Activated naive CD4-positive, alpha-beta T cell (primary cell): Measurements from ENCODE around the gene SEMA3B.
A peak's percentile ranks its signal among the peaks of the same experiment; 100 is the strongest.
"Not testable (repeated sequence)": the region's sequence is repeated elsewhere in the genome, so short reads cannot be mapped to it uniquely, and the experiment has no call there.

Experiments
- DNase-seq, 4 experiments: peaks; one replicate each; lab custom pipeline; 2025; lab: John Stamatoyannopoulos, UW

Gene SEMA3B

GRCh38 chr3:50258979-50259378, 10.0 kb upstream of the SEMA3B start:
- DNase-seq = no peak

GRCh38 chr3:50259432-50260026, 9.4 kb upstream of the SEMA3B start:
- DNase-seq = no peak

- DNase-seq = peak; percentile 55 to 75 (median 63)
Measured at GRCh38 chr3:50260027-50260941, 8.7 kb upstream of the SEMA3B start.

GRCh38 chr3:50260942-50261441, 8.0 kb upstream of the SEMA3B start:
- DNase-seq = no peak

GRCh38 chr3:50261505-50261904, 7.4 kb upstream of the SEMA3B start:
- no peak for DNase-seq

- DNase-seq = not testable (repeated sequence)
Measured at GRCh38 chr3:50262200-50262599, 6.7 kb upstream of the SEMA3B start.

DNA sequence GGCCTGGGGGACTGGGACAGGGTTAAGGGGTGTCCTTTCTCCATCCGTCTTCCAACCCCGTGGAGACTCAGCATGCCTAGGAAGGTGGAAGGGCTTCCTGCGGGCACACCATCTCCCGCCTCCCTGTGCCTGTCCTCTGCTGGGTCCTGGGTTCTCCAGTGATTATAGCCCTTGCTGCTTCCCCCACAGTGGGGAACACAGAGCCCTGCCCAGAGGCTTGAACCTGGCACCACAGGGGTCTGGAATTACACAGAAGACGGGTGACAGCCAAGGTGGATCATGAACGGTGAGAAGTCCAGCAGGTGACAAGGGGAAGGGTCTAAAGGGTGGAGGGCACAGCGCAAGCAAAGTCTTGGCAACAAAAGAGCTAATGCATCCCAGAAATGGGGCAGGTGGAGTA, 6.2 kb upstream of the SEMA3B start:
- DNase-seq = no peak

GRCh38 chr3:50263478-50264382, 5.2 kb upstream of the SEMA3B start:
- no peak for DNase-seq

- DNase-seq = no peak
Measured at GRCh38 chr3:50264383-50264963, 4.5 kb upstream of the SEMA3B start.

GRCh38 chr3:50264964-50265485, 3.9 kb upstream of the SEMA3B start:
- DNase-seq = no peak

DNA sequence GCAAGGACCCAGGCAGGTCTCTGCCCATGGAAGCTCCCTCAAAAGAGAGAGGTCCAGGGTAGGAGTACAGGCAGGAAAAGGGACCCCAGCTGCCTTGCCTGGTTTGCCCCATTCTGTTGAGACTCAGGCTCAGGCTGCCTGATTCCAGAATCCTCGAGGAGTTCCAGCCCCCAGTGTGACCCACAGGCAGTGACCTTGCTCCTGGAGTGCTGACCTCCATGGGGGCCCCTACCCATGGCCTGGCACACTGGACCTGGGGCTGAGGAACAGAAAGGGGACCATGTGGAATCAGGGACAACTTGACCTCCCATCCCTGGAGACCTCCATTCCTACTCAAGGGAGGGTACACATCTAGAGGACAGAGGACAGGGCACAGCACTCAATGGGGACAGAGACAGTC, 3.4 kb upstream of the SEMA3B start:
- DNase-seq = no peak

DNA sequence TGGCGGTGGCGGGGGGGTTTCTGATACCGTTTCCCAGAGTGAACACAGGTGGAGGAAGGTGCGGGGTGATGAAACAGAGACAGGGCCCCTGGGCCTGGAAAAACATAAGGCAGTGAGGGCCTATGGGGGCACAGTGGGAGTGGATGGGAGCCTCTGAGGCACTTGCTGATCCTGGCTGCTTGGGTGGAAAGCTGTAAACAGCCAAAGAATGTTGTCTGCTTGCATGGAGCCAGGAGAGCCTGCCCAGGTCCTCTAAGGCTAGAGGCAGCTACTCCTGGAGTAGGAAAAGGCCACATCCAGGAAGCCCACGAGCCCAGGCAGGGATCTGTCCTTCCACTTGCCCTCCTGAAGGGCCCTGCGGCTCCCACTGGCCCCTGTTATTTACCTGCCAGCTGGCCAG, 2.9 kb upstream of the SEMA3B start:
- DNase-seq = no peak

- DNase-seq = no peak
Measured at GRCh38 chr3:50266836-50267235, 2.1 kb upstream of the SEMA3B start.

GRCh38 chr3:50267280-50267913, 1.6 kb upstream of the SEMA3B start:
- no peak for DNase-seq

DNA sequence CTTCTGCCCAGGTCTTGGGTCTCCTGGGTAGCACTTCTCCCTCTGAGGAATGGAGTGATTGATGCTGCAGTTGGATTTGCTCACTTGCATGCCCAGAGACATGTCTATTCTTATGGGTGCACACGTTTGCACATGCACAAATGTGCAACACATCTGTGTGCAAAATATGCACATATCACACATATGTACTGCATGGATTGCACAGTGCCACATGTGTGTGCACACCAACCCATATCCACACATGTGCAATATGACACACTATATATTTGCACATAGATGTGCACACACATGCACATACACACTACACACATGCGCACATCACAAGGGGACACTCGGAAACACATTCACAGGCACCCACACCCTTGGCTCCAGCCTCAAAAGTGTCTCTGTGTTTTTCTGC, 671 bp upstream of the SEMA3B start:
- no peak for DNase-seq

DNA sequence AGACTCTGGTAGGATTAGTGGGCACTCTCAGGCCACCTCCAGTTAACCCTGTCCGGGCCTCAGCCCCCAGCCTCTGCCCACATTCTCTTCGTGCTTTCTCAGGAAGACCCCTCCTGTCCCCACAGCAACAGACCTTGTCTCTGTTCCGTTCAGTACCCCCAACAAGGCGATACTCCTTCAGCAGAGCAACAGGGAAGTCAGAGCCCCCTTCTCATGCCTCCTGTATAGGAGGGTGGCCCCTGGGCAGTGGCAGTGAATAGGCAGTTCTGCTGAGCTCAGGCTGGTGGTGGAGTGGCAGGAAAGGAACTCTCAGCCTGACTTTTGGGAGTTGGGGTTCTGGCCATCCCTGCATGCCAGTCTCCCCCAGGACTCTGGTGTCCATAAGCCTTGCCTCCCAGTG, 513 bp downstream of the SEMA3B start:
- DNase-seq = no peak

DNA sequence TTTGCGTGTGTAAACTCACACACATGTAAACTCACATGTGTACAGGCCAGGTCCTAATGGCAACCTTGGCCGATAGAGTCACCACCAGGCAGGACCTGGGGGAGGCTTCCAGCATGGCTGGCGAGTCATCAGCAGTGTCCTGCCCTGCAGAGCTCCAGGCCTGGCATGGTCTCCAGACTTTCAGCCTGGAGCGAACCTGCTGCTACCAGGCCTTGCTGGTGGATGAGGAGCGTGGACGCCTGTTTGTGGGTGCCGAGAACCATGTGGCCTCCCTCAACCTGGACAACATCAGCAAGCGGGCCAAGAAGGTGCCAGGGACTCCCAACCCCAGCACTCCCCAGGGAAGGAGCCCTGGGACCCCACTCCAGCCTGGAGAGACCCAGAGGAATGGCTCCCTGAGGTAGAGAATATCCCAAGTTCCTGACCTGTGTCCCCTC, 1.0 kb downstream of the SEMA3B start:
- DNase-seq = no peak

DNA sequence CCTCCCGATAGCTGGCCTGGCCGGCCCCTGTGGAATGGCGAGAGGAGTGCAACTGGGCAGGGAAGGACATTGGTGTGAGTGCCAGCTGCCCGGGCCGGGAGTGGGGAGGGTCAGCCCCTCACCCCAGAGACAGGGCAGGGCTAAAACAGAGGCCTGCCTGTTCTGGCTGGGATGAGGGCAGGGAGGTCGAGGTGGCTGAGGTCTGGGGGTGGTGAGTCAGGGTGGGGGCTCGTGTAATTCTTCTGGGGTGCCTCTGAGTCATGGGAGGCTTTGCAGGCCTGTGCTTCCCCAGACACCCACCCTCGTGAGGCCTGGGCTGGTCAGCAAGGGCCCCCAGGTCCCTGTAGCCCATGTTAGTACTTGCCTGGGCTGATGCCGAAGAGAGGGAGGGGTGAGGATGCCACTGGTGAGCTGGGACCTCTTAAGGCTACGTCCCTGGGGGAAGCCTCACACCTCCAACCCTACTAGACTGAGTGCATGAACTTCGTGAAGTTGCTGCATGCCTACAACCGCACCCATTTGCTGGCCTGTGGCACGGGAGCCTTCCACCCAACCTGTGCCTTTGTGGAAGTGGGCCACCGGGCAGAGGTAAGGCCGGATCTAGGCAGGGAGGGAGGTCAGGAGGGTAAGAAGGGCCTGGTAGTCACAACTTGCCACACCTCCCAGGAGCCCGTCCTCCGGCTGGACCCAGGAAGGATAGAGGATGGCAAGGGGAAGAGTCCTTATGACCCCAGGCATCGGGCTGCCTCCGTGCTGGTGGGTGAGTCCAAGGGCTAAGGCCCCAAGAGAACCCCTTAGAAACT, 1.7 kb downstream of the SEMA3B start:
- no peak for DNase-seq

- DNase-seq = no peak
Measured at GRCh38 chr3:50271314-50271936, 2.5 kb downstream of the SEMA3B start.

GRCh38 chr3:50272538-50272910, 3.6 kb downstream of the SEMA3B start:
- DNase-seq = not testable (repeated sequence)
